Peyer's patch (tissue), 4 donors: ENCODE results near the gene HMGB4.

Source experiments
- POLR2A ChIP-seq, 2 donors: fragments of 450-650 bp; IDR thresholded peaks; one replicate each; pipeline ENCODE4 v1.5.1; 2017; ENCODE audit warnings: antibody characterized with exemption in 2 of 2, mild to moderate bottlenecking in 2 of 2, moderate library complexity in 2 of 2
- TF ChIP-seq, protein P1 (sequence below), 6 experiments: fragments of 450-650 bp in 4 of 6; fragments of 200-600 bp in 2 of 6; sonication (generic) in 1 of 6; IDR thresholded peaks; one replicate each; pipeline ENCODE4 v1.5.1; 2017 to 2019; ENCODE audit warnings: antibody characterized with exemption in 6 of 6, mild to moderate bottlenecking in 3 of 6, moderate library complexity in 1 of 6

DNA sequence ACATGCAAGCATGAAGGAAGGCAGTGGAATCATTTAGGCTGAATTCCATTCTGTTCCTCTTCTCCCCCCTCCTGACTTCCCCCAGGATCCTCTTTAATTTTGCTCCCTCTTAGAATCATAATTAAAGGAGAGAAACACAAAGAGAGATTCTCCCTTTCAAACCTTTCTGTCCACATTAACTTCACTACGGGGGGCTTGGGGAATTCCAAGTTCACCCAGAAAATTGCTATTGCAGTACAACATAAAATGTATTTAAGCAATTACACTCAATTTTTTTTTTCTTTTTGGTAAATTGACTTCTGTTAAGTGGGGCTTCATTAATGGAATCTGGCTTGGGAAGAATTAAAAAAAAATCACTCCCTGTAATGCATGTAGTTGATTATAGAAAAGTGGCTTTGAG is 13.4 kb upstream of the HMGB4 start:
- TF ChIP-seq, protein P1, sequence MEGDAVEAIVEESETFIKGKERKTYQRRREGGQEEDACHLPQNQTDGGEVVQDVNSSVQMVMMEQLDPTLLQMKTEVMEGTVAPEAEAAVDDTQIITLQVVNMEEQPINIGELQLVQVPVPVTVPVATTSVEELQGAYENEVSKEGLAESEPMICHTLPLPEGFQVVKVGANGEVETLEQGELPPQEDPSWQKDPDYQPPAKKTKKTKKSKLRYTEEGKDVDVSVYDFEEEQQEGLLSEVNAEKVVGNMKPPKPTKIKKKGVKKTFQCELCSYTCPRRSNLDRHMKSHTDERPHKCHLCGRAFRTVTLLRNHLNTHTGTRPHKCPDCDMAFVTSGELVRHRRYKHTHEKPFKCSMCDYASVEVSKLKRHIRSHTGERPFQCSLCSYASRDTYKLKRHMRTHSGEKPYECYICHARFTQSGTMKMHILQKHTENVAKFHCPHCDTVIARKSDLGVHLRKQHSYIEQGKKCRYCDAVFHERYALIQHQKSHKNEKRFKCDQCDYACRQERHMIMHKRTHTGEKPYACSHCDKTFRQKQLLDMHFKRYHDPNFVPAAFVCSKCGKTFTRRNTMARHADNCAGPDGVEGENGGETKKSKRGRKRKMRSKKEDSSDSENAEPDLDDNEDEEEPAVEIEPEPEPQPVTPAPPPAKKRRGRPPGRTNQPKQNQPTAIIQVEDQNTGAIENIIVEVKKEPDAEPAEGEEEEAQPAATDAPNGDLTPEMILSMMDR (IDR thresholded peaks at IDR 0.05) = no peak
- TF ChIP-seq POLR2A (IDR thresholded peaks at IDR 0.05) = no peak
